HepG2 (cell line): ENCODE results near the gene ASPM.

Experiments
- CENPX ChIP-seq: sonication (generic); formaldehyde crosslinking; IDR thresholded peaks from 2 replicates; pipeline ENCODE4 v1.9.0; 2021; ENCODE audit warnings: mild to moderate bottlenecking, missing genetic modification reagents, moderate library complexity
- FIP1L1 ChIP-seq: fragments of 200-400 bp; formaldehyde crosslinking; IDR thresholded peaks from 2 replicates; pipeline ENCODE4 v1.6.1; 2018; ENCODE audit warnings: low read depth, mild to moderate bottlenecking, low read length, moderate library complexity, borderline replicate concordance; ENCODE audit not compliant: insufficient read depth
- KDM1A ChIP-seq: IDR thresholded peaks from 2 replicates; pipeline ENCODE4 v1.6.1; 2016; ENCODE audit warnings: missing compliant biosample characterization
- NFYB ChIP-seq: sonication (generic); formaldehyde crosslinking; IDR thresholded peaks from 2 replicates; pipeline ENCODE4 v1.4.0; 2020; ENCODE audit warnings: missing genetic modification reagents
- POLR2AphosphoS5 ChIP-seq: IDR thresholded peaks from 2 replicates; pipeline ENCODE4 v1.6.1; 2012; ENCODE audit warnings: low read depth, low read length
- RELA ChIP-seq: sonication (generic); formaldehyde crosslinking; IDR thresholded peaks from 2 replicates; pipeline ENCODE4 v1.4.0; 2020; ENCODE audit warnings: missing genetic modification reagents
- ZNF253 ChIP-seq: sonication (generic); formaldehyde crosslinking; IDR thresholded peaks from 2 replicates; pipeline ENCODE4 v1.8.0; 2022; ENCODE audit warnings: mild to moderate bottlenecking, missing genetic modification reagents, borderline replicate concordance
- TF ChIP-seq, protein P1 (sequence below): sonication (generic); formaldehyde crosslinking; IDR thresholded peaks from 2 replicates; pipeline ENCODE4 v1.5.0; 2020; ENCODE audit warnings: mild to moderate bottlenecking, missing genetic modification reagents, moderate library complexity
- TF ChIP-seq, protein P2 (sequence below): sonication (generic); formaldehyde crosslinking; IDR thresholded peaks from 2 replicates; pipeline ENCODE4 v1.4.0; 2020; ENCODE audit warnings: mild to moderate bottlenecking, low read depth, missing genetic modification reagents

DNA sequence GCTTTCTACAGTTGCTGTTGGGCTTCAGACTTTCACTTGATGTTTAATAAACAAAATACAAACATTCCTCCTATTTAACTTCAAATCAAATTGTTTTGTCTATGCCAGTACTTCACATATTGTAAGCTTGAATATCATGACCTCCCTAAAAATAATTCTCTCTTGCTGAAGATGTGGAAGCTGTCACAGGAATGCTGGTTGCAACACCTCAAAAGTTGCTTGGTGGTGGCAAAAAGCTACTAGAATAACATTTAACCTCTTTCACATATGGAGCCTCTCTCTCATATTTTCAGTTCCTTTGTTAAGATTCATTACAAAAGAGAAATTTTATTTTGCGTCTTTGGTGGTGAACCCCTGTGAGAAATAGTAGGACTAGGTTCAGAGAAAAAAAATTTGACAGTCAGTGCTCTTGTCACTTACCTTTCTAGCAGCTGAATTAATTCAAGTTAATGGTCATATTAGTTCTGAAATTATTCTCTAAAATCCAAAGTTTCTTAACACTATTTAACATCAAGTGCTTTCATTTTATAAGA lies 53.9 kb downstream of the ASPM start:
- TF ChIP-seq, protein P1, sequence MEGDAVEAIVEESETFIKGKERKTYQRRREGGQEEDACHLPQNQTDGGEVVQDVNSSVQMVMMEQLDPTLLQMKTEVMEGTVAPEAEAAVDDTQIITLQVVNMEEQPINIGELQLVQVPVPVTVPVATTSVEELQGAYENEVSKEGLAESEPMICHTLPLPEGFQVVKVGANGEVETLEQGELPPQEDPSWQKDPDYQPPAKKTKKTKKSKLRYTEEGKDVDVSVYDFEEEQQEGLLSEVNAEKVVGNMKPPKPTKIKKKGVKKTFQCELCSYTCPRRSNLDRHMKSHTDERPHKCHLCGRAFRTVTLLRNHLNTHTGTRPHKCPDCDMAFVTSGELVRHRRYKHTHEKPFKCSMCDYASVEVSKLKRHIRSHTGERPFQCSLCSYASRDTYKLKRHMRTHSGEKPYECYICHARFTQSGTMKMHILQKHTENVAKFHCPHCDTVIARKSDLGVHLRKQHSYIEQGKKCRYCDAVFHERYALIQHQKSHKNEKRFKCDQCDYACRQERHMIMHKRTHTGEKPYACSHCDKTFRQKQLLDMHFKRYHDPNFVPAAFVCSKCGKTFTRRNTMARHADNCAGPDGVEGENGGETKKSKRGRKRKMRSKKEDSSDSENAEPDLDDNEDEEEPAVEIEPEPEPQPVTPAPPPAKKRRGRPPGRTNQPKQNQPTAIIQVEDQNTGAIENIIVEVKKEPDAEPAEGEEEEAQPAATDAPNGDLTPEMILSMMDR (CRISPR knock-in tag), result no peak
- TF ChIP-seq RELA (CRISPR knock-in tag) (no peak), POLR2AphosphoS5 (no peak), KDM1A (CRISPR knock-in tag) (no peak), ZNF253 (no peak), NFYB (CRISPR knock-in tag) (no peak), CENPX (CRISPR knock-in tag) (no peak), FIP1L1 (no peak)
- TF ChIP-seq, protein P2, sequence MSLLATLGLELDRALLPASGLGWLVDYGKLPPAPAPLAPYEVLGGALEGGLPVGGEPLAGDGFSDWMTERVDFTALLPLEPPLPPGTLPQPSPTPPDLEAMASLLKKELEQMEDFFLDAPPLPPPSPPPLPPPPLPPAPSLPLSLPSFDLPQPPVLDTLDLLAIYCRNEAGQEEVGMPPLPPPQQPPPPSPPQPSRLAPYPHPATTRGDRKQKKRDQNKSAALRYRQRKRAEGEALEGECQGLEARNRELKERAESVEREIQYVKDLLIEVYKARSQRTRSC (CRISPR knock-in tag), result no peak
